Keratinocyte (primary cell): Measurements from ENCODE around the gene SLC6A9.

ENCODE experiments used
- EZH2 ChIP-seq: IDR thresholded peaks from one replicate; pipeline ENCODE4 v1.6.1; 2012; ENCODE audit warnings: inconsistent platforms, mild to moderate bottlenecking, low read length, moderate library complexity
- TF ChIP-seq, protein P1 (sequence below), 3 experiments: IDR thresholded peaks in 1 of 3; conservative IDR thresholded peaks in 1 of 3; optimal IDR thresholded peaks in 1 of 3; 2 replicates in 2 of 3; 3 replicates in 1 of 3; pipeline versions ENCODE3 to v1.5.1; 2011; ENCODE audit warnings: low read length in 3 of 3, mild to moderate bottlenecking in 3 of 3, moderate library complexity in 2 of 3, control low read depth in 1 of 3, inconsistent platforms in 1 of 3; ENCODE audit not compliant: insufficient read depth in 2 of 3; ENCODE audit errors: extremely low read depth in 1 of 3

DNA sequence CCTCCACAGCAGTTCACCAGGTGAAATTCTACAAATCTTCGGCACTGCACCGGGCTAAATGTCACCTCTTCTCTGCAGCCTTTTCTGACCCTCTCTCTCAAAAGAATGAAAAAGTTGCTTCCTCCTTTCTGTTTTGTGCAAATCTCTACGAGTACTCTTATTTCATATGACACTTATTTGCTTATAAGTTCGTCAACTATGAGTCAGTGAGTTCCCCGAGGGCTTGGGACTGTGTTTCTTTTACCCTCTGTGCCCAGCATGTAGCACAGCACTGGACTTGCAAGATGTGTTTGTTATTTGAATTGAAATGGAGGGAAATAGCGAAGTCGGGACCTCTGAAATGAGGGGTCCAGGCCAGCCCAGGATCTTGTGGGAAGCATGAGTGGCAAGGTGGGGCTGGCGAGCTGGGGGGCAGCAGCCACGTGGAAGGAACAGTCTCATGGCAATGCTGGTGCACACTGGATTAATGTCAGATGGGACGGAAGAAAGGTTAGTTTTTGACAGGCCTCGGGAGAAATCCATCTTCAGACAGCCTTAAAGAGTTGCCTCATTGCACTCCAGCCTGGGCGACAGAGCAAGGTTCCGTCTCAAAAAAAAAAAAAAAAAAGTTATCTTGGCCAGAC is 6.2 kb downstream of the SLC6A9 start:
- TF ChIP-seq, protein P1, sequence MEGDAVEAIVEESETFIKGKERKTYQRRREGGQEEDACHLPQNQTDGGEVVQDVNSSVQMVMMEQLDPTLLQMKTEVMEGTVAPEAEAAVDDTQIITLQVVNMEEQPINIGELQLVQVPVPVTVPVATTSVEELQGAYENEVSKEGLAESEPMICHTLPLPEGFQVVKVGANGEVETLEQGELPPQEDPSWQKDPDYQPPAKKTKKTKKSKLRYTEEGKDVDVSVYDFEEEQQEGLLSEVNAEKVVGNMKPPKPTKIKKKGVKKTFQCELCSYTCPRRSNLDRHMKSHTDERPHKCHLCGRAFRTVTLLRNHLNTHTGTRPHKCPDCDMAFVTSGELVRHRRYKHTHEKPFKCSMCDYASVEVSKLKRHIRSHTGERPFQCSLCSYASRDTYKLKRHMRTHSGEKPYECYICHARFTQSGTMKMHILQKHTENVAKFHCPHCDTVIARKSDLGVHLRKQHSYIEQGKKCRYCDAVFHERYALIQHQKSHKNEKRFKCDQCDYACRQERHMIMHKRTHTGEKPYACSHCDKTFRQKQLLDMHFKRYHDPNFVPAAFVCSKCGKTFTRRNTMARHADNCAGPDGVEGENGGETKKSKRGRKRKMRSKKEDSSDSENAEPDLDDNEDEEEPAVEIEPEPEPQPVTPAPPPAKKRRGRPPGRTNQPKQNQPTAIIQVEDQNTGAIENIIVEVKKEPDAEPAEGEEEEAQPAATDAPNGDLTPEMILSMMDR (optimal IDR thresholded peaks at IDR 0.05 in 1 of 3, IDR thresholded peaks at IDR 0.05 in 1 of 3, conservative IDR thresholded peaks at IDR 0.05 in 1 of 3; ENCODE audit: extremely low read depth in 1 of 3, insufficient read depth in 2 of 3, low read length in 3 of 3) = no peak
- TF ChIP-seq EZH2 = no peak
